HG03457 (cell line): Measurements from ENCODE around the gene ADAMTS17.
"Not testable (repeated sequence)": the region's sequence is repeated elsewhere in the genome, so short reads cannot be mapped to it uniquely, and the experiment has no call there.

Experiments
- ATAC-seq: cut with Tn5 transposase; IDR thresholded peaks from one replicate; pipeline ENCODE4 v1.9.1; 2021; ENCODE audit warnings: moderate number of reproducible peaks; ENCODE audit not compliant: unreplicated experiment

Gene ADAMTS17

DNA sequence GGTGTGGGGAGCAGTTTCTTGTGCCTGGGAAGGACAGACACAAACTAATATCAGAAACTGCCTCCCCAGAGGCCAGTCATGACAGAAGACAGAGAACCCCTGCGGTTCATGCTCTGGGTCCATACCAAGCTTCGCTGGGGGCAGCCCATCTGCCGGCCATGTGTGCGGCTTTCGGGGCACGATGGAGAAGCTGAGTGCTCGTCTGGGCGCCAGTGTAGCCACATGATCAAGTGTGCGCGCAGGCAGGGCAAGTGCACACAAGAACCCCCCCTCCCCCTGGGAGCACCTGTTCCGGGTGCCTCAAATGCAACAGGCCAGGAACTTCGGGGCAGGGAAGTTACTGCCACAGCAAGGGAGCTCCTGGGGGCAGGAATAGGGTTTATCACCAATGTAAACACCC, 1.8 kb downstream of the ADAMTS17 start:
- ATAC-seq = no peak

GRCh38 chr15:100339451-100339850, 2.3 kb downstream of the ADAMTS17 start:
- ATAC-seq = not testable (repeated sequence)

DNA sequence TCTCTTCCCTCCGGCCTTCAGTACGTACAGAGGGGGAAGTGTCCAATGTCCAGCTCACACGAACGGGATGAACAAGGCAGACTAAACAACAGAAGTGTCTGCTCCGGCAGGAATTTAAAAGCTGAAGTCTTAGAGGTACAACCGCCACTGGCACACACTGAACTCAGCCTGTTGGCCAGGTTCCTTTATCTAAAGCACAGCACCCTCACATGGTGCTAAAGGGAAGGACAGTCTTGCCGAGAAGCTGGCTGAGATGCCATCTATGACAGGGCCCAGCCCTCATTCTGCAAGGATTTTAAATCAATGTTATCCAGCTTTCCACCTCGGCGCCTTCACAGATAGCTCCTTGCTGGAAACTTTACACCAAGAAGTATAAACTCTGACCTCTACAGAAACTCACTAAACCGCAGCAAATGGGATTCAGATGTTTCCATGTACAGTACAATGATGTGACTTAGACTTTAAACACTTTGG, 2.8 kb downstream of the ADAMTS17 start:
- ATAC-seq = no peak

GRCh38 chr15:100338247-100338646, 3.5 kb downstream of the ADAMTS17 start:
- no peak for ATAC-seq

DNA sequence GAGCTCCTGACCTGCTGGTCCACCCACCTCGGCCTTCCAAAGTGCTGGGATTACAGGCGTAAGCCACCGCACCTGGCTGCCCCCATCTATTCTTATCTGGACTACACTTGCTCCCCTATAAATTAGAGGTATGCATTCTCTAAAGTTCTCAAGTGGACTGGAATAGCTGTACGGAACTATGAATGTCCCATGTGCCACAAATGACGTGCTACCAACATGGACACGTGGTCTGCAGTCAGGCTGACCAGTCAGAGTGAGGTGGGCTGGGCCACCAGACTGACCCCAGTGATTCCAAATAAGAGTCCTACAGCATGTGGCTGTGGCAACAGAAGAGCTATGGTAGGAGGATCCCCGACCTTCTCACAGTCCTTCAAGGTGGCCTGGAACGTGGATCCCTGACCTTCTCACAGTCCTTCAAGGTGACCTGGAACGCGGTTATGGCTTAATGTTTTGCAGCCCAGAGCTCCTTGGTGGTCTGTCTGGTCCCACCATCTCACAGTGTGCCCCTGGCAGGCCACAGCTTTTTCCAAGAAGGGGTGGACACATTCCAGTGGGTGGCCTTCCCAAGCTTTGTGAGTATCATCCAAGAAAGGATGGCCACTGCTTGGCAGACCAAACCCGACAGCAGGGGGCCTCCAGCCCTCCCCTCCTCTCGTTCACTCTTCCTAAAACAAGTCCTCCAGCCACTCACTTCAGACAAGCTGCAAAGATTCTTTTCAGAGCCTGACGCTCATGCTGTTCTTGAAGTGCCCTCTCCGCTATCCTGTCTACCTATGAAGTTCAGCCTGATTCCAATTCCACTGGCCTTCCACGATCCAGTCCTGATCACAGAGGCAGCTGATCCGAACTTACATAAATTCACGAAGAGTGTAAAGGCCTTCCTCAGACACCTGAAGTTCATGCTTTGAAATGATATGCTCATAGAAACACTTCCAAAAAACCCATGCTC, 4.4 kb downstream of the ADAMTS17 start:
- ATAC-seq = no peak

DNA sequence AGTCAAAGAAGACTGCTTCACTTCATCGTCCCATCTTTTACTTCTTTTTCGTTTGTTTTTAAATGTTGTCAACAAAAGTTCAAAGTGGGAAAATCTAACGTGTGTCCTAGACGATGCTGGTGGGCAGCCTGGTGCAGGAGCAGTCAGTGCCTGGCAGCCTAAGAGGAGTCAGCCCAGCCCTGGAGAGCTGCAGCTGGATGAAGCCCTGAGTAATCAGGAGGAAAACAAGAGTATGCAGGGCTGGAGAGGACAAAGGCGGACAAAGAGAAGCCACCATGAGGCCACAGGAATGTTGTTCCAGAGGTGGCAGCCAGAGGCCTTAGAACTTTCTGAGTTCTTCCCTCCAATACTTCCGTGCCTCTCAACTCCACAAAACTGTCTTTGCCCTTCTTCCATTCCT, 5.7 kb downstream of the ADAMTS17 start:
- no peak for ATAC-seq

- ATAC-seq = no peak
Observed at GRCh38 chr15:100335335-100335999, 6.3 kb downstream of the ADAMTS17 start.

DNA sequence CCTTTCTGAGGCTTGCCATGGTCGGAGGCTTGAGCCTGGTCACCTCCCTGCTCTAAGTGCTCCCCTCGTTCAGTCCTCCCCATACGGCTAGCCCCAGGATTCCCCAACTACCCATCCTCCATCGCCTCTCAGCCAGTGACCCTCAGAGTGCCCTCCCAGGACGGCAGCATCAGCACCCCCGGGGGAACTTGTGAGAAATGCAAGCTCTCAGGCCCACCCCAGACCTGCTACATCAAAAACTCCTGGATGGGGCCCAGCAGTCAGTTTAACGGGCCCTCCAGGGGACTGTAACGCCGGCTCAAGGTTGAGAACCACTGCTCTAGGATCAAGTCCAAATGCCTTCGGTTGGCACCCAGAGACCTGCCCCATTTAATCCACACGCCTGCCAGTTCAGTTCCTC, 6.9 kb downstream of the ADAMTS17 start:
- ATAC-seq = no peak

DNA sequence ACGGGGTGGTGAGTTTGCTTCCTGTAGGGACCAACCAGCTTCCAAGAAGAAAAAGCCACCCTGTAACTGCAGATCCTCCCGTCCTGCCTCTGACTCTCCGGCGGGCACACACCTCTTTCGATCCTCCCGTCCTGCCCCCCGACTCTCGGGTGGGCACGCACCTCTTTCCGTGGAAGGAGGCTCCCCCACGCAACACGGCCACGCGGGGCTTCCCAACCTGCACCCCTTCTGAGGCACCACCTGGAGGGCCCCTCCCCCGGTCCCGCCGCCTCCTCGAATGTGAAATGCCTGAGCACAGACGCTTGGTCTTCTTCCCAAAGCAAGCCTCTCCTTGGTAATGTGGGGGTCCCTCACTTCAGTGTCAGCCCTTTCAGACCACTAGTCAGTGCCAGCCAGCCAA, 7.3 kb downstream of the ADAMTS17 start:
- ATAC-seq = no peak

GRCh38 chr15:100334015-100334414, 7.8 kb downstream of the ADAMTS17 start:
- no peak for ATAC-seq

DNA sequence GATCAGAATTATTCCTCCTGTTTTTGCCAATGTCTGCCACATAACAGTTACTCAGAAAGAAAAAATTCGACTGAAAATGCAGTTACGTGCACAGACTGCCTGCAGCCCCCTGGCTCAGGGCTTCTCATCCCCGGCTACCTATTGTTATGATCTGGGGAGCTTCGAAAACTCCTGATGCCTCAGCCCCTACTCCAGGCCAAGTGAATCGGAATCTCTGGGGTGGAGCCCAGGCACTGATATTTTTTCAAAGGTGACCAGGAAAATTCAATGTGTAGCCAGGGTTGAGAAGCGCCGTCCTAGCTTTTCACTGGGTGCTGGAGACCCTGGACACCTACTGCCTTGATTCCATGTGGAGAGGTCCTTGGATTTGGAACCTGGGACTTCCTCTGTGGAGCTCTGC, 8.5 kb downstream of the ADAMTS17 start:
- no peak for ATAC-seq

- ATAC-seq = no peak
Observed at GRCh38 chr15:100332721-100333120, 9.1 kb downstream of the ADAMTS17 start.

DNA sequence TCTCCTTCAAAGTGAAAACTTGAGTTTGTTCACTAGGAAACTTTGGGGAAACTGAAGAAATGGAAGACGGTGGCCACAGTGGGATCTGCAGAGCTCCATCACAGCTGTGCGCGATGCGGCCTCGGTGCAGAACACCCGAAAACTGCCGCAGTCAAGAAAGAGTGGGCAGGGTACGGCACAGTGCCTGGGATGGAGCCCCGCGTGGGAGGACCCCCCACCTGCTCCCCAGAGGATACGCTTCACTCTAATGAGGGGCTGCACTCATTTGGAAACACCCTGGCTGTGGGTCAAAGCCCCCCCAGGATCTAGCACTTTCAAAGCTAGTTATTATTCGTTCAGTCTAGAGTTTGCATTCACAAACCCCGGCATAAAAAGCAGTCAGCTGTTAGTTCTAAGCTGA, 9.5 kb downstream of the ADAMTS17 start:
- no peak for ATAC-seq

GRCh38 chr15:100330629-100331215, 11.1 kb downstream of the ADAMTS17 start:
- no peak for ATAC-seq

- no peak for ATAC-seq
Observed at GRCh38 chr15:100330221-100330620, 11.6 kb downstream of the ADAMTS17 start.

DNA sequence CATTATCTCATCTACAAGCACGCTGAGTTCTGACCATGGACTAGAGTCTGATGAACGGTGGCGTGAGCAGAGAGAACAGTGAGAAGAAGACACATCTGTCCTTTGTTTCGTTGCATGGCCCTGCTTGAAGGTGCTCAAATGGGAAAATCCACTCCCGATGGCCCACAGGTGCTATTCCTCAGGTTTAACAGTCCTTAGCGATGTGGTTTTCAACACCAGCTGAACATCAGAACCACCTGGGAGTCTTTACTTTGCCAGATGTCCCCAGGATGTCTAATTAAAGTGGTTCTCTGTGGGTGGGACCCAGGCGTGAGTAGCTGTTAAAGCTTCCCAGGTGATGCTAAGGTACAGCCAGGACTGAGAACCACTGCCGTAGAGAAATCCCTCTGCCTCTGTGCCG, 13.0 kb downstream of the ADAMTS17 start:
- no peak for ATAC-seq

GRCh38 chr15:100318880-100319279, 22.9 kb downstream of the ADAMTS17 start:
- no peak for ATAC-seq

DNA sequence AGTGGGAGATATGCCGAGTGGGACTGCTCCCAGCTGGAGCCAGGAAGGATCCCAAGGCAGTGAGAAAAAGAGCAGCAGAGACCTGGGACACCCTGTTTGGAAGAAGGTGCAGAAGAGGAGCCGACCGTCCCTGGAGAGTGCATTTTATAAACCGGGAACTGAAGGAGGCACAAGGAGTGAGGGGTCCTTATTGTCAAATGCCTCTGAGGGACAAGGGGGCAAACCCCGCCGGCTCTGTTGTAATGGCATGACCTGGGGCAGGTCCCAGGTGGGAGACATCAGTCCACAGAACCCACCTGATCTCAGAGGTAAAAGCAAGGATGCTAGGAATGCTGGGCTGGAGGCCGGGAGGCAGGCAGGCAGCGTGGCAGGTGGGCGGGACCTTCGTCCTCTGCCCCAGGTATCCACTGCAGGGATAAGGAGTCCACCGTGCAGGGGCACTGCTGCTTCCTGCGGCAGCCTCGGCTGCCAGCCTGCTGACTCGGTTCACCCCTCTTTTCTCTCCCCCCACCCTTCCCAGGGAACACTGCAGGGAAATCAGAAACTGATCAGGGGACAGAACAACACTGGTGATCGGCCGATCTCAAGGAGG, 26.9 kb downstream of the ADAMTS17 start:
- no peak for ATAC-seq

DNA sequence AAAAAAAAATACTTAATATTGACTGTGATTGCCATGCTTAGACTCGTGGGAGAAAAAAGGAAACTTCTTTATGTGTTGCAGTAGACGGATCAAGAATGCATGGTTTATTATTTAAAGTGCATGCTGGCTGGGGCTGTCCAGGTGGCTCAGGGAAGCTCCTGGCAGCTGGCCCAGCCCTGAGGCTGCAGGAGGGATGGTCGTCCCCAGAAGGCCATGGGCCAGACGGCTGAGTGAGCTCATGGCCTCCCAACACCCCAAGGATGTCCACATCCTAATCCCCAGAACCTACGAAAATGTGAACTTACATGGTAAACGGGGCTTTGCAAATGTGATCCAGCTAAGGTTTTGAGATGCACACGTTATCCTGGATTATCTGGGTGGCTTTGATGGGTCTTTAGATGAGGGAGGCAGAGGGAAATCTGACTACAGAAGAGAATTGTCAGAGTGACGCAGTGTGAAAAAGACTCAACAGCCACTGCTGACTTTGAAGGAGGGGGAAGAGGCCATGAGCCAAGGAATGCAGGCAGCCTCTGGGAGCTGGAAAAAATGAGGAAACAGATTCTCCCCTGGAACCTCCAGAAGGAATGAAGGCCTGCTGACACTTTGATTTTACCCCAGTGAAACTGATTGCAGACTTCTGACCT, 29.8 kb downstream of the ADAMTS17 start:
- no peak for ATAC-seq

DNA sequence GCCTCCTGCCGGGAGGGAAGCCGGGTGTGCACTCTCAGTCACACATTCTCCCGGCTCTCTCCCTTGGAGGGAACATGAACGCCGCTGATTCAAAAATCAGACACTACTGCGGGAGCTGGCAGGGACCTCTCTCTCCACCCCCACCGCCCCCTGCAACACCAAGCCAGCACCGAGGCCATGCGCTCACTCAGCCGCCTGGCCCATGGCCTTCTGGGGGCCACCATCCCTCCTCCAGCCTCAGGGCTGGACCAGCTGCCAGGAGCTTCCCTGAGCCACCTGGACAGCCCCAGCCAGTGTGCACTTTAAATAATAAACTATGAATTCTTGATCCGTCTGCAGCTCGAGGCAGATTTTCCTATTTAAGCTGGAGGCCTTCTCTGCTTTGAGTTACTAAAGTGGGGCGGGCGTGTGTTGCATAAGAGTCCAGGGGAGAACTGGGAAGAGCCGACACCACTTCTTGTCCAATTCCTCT, 30.6 kb downstream of the ADAMTS17 start:
- ATAC-seq = no peak
